ENCODE measurements around the gene DHRSX.
"Not testable (repeated sequence)": the region's sequence is repeated elsewhere in the genome, so short reads cannot be mapped to it uniquely, and the experiment has no call there.

DHRSX gene

GRCh38 chrX:2500803-2501558 lies at the start of gene DHRSX, which contains the start of gene ZBED1:
TSS of gene DHRSX (minus strand) at chrX:2500976. CDS start at chrX:2500925, 51 bp downstream.
TSS of gene ZBED1 (minus strand) at chrX:2500976. CDS start at chrX:2490719, 10,257 bp downstream.
- no peak for DNase-seq (ENCODE audit: low read depth, low spot score)

DNA sequence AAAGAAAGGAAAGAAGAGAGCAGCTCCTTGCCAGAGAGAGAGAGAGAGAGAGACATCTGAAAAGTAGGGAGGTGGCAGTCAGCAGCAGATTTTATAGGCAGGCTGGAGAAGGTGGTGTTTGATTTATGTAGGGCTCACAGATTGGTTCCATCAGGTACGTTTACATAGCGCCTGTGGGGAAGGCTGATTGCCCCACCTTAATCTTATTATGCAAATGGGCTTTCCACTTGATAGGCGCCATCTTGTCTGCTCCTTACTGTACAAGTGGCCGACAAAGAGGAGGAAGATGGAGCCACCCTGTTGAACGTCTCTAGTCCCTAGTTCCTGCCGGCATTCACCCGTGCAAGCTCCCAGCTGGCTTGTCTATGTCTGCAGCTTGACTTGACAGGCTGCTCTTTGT lies 49.1 kb upstream of the DHRSX start:
- DNase-seq (ENCODE audit: low read depth, low spot score) = no peak

- DNase-seq (ENCODE audit: low read depth, low spot score) = no peak
Measured at GRCh38 chrX:2548711-2549423, 48.1 kb upstream of the DHRSX start.

GRCh38 chrX:2547736-2548135 lies 47.0 kb upstream of the DHRSX start:
- DNase-seq (ENCODE audit: low read depth, low spot score) = no peak

DNA sequence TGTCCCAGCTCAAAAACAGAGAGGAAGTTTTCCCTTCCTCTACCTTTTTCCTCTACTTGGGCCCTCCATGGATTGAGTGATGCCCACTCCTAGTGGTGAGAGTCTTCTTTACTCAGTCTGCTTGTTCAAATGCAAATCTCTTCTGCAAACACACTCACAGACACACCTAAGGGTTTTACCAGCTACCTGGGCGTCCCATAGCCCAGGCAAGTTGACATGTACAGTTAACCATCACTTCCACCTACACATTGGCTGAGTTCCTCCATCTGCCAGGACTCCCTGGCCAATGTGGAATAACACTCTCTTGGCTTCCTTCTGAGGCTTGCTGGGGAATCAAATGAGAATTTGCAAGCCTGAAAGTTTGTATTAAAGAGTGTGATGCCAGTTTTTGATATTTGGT lies 45.7 kb upstream of the DHRSX start:
- no peak for DNase-seq (ENCODE audit: low read depth, low spot score)

GRCh38 chrX:2545144-2545543 lies 44.4 kb upstream of the DHRSX start:
- DNase-seq (ENCODE audit: low read depth, low spot score) = no peak

- no peak for DNase-seq (ENCODE audit: low read depth, low spot score)
Measured at GRCh38 chrX:2542826-2543521, 42.2 kb upstream of the DHRSX start.

DNA sequence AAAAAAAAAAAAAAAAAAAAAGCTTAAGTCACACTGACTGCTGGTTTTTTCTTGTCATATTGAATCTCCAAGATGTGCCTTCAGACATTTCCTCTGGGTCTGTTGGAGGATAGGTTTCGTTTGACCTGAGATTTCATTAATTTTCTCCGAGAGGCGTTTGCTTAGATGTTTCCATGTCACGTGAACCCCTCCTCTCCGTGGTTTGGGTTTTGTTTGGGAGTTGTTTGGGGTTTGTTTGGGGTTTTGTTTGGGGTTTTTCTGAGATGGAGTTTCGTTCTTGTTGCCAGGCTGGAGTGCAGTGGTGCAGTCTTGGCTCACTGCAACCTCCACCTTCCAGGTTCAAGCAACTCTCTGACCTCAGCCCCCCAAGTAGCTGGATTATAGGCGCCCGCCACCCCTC lies 40.8 kb upstream of the DHRSX start:
- DNase-seq (ENCODE audit: low read depth, low spot score) = no peak

DNA sequence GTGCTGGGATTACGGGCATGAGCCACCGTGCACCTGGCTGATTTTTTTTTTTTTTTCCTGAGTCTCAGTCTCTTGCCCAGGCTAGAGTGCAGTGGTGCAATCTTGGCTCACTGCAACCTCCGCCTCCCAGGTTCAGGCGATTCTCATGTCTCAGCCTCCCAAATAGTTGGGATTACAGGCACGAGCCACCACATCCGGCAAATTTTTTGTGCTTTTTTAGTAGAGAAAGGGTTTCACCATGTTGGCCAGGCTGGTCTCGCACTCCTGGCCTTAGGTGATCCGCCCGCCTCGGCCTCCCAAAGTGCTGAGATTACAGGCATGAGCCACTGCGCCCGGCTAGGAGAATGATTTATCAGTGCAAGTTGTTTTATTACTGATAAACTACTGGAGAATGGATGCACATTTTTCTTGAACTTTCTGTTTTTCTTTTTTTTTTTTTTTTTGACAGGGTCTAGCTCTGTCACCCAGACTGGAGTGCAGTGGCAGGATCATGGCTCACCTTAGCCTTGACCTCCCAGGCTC lies 39.7 kb upstream of the DHRSX start:
- no peak for DNase-seq (ENCODE audit: low read depth, low spot score)

GRCh38 chrX:2539586-2539985 lies 38.8 kb upstream of the DHRSX start:
- DNase-seq (ENCODE audit: low read depth, low spot score) = no peak

- no peak for DNase-seq (ENCODE audit: low read depth, low spot score)
Measured at GRCh38 chrX:2538031-2538757, 37.4 kb upstream of the DHRSX start.

DNA sequence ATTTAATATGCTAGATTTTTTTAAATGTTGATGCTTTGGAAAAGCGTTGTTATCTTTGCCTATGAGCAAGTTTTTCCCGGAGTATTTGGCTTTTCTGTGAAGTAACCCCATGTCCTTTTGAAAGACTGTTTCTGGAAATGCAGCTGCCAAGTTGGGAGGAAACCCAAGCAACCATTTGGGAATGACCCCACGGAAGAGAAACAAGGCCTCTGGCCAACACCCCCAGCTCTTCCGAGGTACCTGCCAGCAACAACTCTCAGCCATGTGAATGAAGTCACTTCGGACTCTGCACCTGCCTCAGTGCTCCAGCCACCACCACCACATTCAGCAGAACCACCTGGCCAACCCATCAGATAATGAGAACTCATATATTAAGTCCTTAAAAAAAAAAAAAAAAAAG lies 36.2 kb upstream of the DHRSX start:
- no peak for DNase-seq (ENCODE audit: low read depth, low spot score)

GRCh38 chrX:2536141-2536540 lies 35.4 kb upstream of the DHRSX start:
- no peak for DNase-seq (ENCODE audit: low read depth, low spot score)

- DNase-seq (ENCODE audit: low read depth, low spot score) = not testable (repeated sequence)
Measured at GRCh38 chrX:2534261-2535021, 33.7 kb upstream of the DHRSX start.

GRCh38 chrX:2533424-2533823 lies 32.6 kb upstream of the DHRSX start:
- no peak for DNase-seq (ENCODE audit: low read depth, low spot score)

GRCh38 chrX:2526390-2526789 lies 25.6 kb upstream of the DHRSX start:
- DNase-seq (ENCODE audit: low read depth, low spot score) = no peak

DNA sequence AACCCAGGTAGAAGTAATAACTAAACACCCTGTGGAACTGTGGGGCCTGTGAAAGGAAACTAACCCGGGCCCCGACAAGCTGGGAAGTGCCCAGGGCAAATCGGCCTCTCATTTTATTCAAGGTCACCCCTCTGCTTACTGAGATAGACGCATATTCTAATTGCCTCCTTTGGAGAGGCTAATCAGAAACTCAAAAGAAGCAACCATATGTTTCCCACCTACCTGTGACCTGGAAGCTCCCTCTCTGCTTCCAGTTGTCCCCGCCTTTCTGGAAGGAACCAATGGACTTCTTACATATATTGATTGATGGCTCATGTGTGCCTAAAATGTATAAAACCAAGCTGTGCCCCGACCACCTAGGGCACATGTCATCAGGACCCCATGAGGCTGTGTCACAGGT lies 23.1 kb upstream of the DHRSX start:
- DNase-seq (ENCODE audit: low read depth, low spot score) = no peak

DNA sequence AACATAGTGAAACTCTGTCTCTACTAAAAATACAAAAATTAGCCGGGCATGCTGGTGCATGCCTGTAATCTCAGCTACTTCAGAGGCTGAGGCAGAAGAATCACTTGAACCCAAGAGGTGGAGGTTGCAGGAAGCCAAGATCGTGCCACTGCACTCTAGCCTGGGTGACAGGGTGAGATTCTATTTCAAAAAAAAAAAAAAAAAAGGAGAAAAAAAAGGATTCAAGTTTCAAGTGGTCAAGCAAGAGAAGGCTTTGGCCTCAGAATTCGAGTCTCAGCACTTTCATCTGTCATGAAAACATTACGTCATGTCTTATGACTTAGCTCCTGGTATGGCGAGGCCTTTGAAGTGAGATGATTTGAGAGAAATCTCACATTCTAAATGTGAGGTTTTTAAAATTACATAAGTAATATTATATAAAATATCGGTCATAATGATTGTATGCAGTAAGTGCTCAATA lies 21.2 kb upstream of the DHRSX start:
- no peak for DNase-seq (ENCODE audit: low read depth, low spot score)

DNA sequence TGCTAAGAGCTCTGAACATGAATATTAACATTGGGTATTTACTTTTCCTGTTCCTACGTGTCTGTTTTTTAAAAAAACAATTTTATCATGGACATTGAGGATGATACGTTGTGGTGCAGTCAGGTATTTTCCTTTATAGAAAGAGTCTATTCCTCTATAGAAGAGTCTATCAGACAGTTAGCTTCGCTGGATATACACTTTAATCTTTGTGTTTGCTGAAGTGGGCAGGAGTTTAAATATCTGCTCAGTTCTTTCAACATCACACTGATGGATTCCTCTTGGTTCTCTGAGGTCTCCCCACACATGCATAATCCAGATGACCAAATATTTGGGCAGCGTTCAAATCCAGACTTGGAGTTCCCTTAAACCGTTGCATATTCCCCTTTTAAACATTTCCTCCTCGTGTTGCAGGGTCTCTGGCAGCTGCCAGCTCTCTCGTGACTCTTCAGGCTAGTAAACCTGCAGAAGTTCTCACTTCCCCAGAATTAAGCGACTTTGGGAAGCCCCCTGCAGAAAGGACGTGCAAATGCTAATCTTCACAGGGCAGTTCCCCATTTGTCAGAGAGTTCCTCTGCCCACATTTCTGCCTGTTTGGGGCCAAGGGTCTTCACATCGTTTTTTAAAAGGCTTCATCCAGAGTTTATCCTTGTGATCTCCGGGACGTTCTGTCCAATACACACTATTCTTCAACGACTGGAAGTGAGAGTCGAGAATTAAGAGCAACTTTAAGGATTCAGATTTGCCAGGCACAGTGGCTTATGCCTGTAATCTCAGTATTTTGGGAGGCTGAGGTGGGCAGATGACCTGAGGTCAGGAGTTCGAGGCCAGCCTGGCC lies 20.5 kb upstream of the DHRSX start:
- DNase-seq (ENCODE audit: low read depth, low spot score) = no peak

GRCh38 chrX:2520539-2520938 lies 19.8 kb upstream of the DHRSX start:
- DNase-seq (ENCODE audit: low read depth, low spot score) = no peak
